Hepatic stellate cell (primary cell): ENCODE measurements around the gene NPPB.
A peak's percentile ranks its signal among the peaks of the same experiment; 100 is the strongest.

ENCODE experiments used
- DNase-seq: peaks from one replicate; pipeline ENCODE4 v3.0.0; 2011; ENCODE audit warnings: low spot score

Gene NPPB

DNA sequence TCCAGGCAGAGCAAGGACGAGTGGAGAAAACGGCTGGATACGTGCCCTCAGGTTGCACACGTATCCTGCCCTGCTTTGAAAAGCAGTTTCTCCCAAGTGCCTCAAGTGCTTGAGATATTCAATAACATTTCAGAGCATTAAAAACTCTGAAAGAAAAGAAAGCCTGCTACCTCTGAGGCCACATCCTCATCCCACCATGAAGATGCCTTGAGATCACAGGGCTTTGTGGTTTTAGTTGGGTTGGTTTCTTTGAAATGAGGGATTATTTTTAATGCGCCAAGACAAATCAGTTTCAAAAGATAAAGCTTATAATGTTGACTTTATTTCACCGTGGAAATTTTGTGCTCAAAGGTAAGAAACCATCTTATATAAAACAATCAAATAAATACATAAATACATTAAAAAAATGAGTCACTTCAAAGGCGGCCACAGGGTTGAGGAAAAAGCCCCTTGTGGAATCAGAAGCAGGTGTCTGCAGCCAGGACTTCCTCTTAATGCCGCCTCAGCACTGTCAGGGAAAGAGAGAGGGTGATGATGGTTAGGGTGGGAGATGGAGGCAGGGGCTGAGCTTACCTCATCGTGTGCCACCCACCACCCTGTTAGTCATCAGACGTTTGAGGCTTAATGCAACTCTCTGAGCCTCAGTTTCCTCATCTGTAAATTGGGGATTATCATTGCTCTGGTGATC lies 1.4 kb downstream of the NPPB start:
- DNase-seq, result no peak

DNA sequence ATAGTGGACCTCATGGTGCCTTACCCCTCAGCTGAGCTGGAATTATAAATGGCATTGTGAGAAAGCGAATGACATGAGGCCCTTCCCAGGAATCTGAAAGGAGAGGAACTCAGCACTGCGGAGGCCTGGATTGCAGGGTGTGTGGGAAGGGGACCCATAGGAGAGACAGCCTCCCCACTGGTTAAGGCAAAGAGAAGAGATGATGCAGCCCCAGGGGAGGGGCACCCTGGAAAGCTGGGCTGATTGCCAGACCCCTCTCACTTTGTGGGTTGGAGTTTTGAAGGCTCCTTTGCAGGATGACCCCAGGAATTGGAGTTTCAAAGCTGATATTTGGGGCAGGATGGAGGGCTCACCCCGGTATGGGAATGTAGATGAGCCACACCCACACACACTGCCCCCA lies 2.0 kb downstream of the NPPB start:
- DNase-seq, result no peak

DNA sequence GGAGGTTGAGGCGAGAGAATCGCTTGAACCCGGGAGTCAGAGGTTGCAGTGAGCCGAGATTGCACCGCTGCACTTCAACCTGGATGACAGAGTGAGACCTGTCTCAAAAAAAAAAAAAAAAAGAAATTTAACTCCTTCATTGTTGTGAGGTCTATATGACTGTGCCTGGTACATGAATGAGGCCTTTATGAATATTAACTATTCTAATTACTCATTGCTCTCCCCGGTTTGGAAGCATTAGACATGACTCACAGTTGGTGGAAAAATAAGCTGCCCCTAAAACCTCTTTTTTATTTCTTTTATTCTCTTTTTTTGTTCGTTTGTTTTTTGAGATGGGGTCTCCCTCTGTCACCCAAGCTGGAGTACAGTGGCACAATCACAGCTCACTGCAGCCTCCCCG lies 3.3 kb downstream of the NPPB start:
- DNase-seq, result no peak

DNA sequence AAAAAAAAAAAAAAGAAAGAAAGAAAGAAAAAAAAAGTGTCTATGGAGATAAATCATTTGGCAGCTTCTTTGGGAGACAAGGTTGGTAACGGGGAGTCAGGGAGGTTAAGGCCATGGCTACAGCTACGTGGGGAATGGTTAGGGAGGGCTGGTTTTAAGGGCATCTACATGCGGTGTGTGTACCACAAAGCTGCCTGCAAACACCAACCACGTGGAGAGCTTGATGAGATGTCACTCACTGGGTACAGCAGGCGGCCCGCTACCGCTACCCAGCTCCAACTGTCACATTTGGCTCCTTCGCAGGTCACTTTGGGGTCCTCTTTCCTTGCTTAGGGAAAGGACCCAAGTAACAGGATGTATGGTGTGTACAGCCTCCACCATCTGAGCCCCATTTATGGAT lies 4.2 kb downstream of the NPPB start:
- no peak for DNase-seq

DNA sequence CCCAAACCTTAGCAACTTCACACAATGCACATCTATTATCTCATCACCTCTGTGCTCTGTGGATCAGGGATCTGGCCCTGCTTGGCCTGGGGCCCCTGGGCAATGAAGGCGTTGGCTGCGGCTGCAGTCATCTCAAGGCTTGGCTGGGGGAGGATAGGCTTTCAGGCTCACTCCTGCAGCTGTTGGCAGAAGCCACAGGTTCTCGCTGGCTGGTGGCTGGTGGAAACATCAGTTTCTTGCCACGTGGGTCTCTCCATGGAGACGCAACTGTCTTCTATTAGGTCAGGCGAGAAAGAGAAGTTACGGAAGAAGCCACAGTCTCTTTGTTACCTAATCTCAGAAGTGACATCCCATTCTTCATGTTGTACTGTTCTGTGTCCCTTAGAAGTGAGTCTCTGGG lies 7.6 kb downstream of the NPPB start:
- DNase-seq, result no peak

DNA sequence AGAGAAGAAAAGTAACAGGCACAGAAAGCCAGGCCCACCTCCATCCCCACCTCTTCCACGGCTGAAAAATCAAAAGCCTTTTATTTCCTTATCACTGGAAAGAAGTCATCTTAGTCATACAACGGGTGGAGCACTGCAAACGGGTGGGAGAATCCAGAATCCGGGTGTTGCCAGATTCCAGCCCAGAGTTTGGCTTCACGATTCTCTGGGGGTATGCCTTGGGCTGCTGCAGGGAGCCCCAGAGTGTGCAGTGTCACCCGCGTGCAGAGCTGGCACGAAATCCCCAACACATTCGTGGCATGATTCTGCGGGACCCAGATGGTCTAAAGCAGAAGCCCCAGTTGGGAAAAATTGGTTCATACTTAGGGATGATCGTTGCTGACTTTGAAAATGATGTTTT lies 8.6 kb downstream of the NPPB start:
- DNase-seq, result no peak

DNA sequence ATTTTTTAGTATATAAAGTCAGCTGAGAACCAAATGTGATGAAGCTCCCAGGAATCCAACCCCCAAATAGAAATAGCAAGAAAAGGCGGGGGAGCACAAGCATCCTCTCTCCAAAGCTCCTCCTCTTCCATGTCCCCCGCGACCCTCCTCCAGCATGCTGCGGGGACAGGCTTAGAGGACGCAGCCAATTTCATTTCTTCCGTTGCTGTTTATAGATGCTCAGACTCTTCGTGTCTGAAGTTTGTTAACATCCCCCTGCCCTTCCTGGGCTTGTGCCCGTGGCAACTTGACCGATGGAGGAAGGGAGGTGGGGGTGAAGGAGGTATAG lies 10.4 kb downstream of the NPPB start:
- no peak for DNase-seq

DNA sequence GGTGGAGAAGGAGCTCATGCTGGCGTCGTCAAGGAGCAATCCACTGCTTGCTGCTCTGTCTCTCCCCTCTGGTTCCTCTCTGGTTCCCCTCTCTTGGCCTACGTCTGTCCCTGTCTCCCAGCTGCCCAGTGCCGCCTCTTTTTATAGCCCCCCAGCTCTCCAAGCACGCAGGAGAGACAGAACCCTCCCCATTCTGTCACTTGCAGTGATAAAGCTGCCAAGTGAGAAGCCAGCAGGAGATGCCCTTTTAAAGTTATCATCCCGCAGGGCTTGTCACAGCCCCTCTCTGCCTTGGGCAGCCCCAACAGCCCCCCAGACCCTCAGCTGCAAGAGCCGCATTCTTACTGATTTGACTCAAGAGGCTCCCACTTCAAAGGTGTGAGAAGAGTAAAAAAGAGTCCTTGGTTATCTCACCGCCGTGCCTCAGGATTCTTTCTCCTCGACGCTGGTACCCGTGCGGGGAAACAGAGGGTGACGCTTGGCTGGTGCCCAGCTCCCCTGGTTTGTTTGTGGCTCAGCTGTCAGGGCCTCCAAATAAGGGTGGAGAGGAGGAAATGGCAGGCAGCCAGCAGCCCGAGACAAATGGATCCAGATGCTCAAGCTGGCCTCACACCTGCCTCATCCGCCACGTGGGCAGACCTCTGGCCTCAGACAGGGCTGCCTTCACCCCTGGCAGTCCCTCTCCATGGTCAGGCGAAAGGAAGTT lies 10.9 kb downstream of the NPPB start, which contains the start of gene NPPA:
TSS of gene NPPA (minus strand) at position 117 of the 706 bp plus-strand sequence. CDS start at position 18, 99 bp downstream.
- no peak for DNase-seq

DNA sequence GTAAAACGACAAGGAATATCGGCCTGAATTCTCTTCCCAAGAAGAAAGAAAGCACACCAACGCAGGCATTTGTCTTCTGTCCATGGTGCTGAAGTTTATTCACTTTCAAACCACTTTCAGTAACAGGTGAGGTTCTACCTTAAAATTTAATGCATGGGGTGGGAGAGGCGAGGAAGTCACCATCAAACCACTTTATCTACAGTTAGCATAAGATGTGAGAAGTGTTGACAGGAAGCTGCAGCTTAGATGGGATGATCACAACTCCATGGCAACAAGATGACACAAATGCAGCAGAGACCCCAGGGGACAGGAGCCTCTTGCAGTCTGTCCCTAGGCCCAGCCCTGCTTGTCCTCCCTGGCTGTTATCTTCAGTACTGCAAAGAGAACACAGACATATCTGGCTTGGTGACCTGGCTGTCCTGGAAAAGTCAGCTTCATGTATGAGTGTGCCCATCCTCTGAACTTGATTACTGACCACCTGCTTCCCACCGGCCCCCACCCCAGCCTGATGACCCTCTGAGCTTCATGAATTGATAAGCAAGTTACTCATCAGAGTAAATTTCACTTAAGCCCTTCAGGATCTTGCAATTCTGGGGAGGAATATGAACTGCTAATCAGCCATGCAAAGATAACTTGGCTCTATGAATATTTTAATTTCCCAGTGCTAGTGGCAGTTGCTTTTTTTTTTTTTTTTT lies 13.0 kb downstream of the NPPB start:
- no peak for DNase-seq

DNA sequence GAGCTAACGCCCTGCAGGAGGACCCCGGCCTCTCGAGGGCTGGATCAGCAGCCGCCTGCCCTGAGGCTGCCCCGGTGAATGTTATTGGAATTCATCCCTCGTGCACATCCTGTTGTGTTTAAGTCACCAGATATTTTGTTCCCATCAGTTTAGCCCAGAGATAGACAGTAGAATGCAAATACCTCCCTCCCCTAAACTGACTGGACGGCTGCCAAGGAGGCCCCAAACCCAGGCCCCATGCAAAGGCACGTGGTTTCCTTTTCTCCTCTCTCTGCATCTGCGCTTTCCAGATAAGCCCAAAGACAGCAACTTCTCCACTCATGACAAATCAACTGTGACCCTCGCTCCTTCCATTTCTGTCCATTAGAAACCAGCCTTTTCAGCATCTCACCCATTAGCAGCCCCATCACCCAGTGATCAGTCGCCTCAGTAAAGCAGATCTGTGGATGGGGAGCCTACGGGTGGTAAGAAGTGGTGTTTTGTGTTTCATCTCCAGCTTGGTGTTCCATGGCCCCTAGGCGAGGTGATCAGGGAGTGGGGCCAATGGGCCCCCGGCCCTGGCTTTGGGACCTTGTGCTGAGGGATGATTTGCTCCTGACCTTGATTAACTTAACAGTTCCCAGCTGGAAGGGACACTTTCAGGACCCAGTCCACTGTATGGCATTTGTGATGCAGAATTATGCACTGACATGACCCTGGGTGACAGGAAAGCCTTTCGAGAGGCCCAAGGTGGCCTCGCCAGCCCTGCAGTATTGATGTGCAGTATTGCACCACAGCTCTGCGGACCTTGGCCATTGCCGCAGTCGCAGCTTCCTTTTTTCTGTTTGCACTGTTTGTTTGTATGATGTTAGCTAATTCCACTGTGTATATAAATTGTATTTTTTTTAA lies 16.3 kb downstream of the NPPB start:
- no peak for DNase-seq

DNA sequence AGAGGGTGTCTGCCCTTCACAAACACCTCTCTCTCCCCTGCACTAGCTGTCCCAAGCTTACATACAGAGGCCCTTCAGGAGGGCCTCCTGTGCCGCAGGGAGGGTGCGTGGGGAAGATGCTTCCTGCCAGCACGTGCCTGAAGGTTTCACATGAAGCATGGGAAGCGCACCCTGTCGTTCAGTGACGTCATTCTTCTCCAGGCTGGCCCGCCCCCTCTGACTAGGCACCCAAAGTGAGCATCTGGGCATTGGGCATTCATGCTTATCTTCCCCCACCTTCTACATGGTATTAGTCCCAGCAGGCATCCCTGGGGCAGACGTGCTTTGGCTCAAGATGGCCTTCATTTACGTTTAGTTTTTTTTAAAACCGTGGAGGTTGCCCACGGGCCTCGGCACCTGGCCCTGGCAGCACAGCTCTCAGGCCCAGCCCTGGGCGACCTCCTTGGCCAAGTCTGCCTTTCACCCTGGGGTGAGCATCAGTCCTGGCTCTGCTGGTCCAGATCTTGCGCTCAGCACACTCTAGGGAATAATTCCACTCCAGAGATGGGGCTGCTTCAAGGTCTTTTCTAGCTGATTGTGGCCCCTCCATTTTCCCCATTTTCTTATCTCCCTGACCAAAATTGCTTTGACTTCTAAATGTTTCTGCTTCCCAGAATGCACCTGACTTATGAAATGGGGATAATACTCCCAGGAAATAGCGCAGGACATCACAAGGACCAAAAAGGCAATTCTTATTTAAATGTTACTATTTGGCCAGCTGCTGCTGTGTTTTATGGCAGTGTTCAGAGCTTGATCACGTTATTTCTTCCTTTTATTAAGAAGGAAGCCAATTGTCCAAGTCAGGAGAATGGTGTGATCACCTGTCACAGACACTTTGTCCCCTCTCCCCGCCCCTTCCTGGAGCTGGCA lies 17.2 kb downstream of the NPPB start:
- no peak for DNase-seq

DNA sequence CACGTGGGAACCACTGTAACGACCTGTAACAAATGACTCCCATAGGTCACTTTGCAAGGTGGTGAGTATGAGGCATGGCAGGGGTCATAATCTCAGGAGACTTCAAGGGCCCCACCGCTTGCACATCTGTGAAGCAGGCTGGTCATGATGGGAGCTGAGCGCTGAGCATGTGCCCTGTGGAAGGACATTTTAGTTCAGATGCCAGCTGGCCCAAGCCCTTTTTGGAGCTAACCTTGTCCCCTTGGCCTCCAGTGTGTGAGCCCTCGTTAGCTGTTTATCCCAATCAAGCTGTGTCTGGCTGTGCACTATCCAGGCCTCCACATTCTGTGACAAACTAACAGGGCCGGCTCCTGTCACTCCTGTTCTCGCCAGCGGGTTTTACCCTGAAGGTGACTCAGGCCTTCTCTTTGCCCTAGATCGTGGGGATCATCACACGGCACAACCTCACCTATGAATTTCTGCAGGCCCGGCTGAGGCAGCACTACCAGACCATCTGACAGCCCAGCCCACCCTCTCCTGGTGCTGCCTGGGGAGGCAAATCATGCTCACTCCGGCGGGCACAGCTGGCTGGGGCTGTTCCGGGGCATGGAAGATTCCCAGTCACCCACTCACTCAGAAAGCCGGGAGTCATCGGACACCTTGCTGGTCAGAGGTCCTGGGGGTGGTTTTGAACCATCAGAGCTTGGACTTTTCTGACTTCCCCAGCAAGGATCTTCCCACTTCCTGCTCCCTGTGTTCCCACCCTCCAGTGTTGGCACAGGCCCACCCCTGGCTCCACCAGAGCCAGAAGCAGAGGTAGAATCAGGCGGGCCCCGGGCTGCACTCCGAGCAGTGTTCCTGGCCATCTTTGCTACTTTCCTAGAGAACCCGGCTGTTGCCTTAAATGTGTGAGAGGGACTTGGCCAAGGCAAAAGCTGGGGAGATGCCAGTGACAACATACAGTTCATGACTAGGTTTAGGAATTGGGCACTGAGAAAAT lies 18.7 kb downstream of the NPPB start:
- no peak for DNase-seq

DNA sequence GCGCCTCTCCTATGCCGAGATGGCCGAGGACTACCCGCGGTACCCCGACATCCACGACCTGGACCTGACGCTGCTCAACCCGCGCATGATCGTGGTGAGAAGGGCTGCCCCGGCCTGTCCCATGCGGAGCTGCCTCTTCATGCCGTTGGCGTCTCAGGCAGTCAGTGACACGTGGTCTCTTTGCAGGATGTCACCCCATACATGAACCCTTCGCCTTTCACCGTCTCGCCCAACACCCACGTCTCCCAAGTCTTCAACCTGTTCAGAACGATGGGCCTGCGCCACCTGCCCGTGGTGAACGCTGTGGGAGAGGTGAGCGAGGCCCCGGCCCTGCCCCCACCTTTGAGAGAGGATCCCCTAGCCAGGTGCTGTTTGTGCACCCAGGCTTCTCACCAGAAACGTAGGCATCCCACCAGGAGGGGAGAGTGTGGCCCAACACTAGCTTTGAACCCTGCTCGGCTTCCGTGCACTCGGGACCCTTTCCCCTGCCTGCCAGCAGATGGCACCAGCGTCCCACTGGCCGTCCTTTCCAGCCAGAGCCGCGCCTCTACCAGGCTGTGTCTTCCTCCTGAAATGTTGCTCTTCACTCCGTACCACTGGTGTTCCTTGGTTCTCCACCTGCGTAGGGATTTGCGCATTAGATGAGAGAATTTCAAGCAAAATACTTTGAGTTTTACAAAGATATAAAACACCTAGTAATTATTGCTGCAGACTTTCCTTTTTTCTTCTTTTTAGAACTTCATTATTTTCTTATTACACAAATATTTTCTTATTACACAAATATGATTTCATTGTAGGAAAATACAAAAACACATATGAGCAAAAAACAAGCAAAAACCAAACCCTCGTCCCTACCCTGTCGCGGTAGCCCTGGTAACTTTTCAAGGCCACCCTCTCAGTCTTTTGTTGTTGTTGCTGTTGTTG lies 20.1 kb downstream of the NPPB start:
- peak; percentile 93 for DNase-seq

DNA sequence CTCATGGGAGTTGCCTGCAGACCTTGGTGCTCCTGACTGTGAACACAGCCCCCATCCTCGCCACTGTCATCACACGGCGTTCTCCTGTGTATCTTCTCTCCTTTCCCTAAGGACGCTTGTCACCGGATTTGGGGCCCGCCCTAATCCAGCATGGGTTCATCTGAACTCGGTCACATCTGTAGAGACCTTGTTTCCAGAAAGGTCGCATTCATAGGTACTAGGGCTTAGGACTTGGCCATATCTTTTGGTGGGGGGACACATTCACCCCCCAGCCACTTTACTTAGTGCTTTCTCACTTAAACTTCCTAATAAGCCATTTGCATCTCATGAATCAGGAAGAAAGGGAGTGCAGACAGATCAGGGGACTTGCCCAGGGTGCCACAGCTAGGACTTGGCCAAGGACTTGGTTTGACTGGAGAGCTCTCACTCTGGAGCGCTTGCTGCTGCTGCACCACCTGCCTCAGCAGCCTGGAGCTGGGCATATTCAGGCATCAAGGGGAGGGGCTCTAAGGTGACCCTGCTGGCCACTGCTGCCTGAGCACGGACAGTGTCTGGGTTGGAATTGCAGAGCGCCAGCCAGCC lies 20.9 kb downstream of the NPPB start:
- DNase-seq, result no peak

DNA sequence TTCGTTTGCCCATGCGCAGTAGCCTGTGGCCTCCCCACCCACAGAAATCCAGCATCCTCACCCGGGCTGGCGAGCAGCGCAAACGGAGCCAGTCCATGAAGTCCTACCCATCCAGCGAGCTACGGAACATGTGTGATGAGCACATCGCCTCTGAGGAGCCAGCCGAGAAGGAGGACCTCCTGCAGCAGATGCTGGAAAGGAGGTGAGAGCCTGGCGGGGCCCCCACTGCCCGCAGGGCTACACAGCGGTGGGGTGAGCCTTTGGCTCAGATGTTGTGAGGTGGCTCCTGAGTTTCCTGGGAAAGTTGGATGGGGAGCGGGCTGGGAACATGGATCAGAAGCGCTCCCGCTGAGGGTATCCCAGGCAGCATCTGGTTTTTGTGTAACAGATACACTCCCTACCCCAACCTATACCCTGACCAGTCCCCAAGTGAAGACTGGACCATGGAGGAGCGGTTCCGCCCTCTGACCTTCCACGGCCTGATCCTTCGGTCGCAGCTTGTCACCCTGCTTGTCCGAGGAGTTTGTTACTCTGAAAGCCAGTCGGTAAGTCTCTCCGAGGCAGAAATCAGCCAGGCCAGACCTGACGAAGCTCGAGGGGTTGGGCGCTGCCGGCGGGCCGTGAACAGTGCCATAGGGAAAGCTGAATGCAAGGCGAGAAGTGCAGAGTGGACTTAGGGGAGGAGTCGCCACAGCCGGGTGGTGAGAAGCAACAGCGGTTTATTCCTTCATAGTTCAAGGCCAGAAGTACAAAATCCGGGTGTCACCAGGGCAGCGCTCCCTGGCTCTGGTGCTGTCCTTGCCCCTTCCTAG lies 21.6 kb downstream of the NPPB start:
- DNase-seq, result no peak

DNA sequence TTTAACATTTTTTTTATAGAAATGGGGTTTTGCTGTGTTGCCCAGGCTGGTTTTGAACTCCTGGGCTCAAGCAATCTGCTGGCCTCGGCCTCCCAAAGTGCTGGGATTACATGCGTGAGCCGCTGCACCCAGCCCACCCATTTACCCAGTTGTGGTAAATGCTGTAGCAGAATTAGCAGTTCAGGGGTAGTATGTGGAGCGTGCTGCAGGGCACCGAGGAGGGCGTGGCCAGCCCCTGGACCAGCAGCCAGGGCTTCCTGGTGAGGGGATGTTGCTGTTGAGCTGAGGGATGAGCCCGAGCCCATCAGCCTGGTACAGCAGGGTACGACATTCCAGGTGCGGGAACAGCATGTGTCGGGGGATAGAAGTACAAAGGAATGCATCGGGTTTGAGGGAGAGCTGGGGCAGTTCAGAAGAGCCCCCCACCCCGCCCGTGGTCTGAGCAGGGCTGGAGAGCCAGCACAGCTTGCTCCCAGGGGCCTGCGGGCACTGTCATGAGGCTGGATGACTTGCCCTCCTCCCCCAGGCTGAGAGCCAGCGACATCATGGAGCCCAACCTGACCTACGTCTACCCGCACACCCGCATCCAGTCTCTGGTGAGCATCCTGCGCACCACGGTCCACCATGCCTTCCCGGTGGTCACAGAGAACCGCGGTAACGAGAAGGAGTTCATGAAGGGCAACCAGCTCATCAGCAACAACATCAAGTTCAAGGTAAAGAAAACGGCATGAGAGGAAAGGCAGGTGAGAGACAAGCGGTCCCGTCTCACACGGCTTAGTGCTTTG lies 23.1 kb downstream of the NPPB start:
- DNase-seq, result no peak

DNA sequence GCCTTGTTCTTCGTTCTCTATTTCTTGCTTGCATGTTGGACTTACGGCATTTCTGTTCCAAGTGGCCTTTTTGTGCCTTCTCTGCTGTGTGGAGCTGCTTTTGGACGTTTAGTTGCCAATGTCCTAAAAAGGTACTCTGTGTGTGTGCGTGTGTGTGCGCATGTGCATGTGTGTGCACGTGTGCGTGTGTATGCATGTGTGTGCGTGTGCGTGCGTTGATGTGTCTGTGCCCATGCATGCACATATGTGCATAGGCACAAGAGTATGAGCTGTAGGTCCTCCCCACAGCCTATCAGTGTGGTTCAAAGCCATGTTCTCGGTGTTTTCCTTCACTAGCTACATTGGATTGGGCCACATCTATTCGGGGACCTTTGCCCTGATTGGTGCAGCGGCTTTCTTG lies 24.8 kb downstream of the NPPB start:
- DNase-seq, result no peak
